PC-3 (cell line): ENCODE data around the gene MYEOV. TPM values are rescaled to one million over a fixed set of nuclear protein-coding genes. Genes with fewer than 3 reads are reported as not detected.

Experiments used
- ATAC-seq: fragments of 200-7000 bp; cut with Tn5 transposase; 2 replicates; pipeline ENCODE4 v1.9.1; 2020; ENCODE audit warnings: mild to moderate bottlenecking, moderate library complexity
- BruUV-seq: library from RNA; stranded (reverse); fragments of 400-500 nt; replicated peaks from 2 replicates; lab custom pipeline; 2021; lab: Mats Ljungman, UMichigan
- CTCF ChIA-PET: fragments of 300-600 bp; sonication (Branson Sonifier 250); formaldehyde crosslinking; loops from one replicate; lab custom pipeline; 2022; ENCODE audit warnings: antibody characterized with exemption; lab: Charles Lee
- POLR2A ChIA-PET: fragments of 300-600 bp; sonication (Branson Sonifier 250); formaldehyde crosslinking; loops from one replicate; lab custom pipeline; 2022; ENCODE audit warnings: antibody characterized with exemption; ENCODE audit not compliant: unreplicated experiment; lab: Charles Lee
- DNase-seq: peaks from one replicate; pipeline ENCODE4 v3.0.0-alpha.2; 2015
- H2AFZ ChIP-seq: fragments of 300-600 bp; sonication (generic); 2 replicates; pipeline ENCODE4 v1.6.0; 2016; ENCODE audit warnings: antibody characterized with exemption, low read length
- H3F3A ChIP-seq: fragments of 300-600 bp; sonication (generic); one replicate; pipeline ENCODE4 v1.6.0; 2017; ENCODE audit warnings: antibody characterized with exemption, low read length, control low read depth, mild to moderate bottlenecking; ENCODE audit not compliant: unreplicated experiment
- H3K27ac ChIP-seq: fragments of 300-600 bp; sonication (generic); 2 replicates; pipeline ENCODE4 v1.5.1; 2016; ENCODE audit warnings: mild to moderate bottlenecking, low read length
- H3K27me3 ChIP-seq: fragments of 300-600 bp; sonication (generic); 2 replicates; pipeline ENCODE4 v1.6.1; 2016; ENCODE audit warnings: low read length, mixed read lengths
- H3K36me3 ChIP-seq: fragments of 300-600 bp; sonication (generic); 2 replicates; pipeline ENCODE4 v1.6.1; 2016; ENCODE audit warnings: low read depth, mixed run types, low read length, mixed read lengths
- H3K4me1 ChIP-seq: fragments of 300-600 bp; sonication (generic); 2 replicates; pipeline ENCODE4 v1.5.1; 2016; ENCODE audit warnings: low read length; ENCODE audit not compliant: insufficient read depth
- H3K4me2 ChIP-seq: fragments of 300-600 bp; sonication (generic); 2 replicates; pipeline ENCODE4 v1.6.0; 2016; ENCODE audit warnings: low read length
- H3K4me3 ChIP-seq: fragments of 300-600 bp; sonication (generic); 2 replicates; pipeline ENCODE4 v1.5.1; 2016; ENCODE audit warnings: mild to moderate bottlenecking, low read length, mixed read lengths
- H3K79me2 ChIP-seq: fragments of 300-600 bp; sonication (generic); 2 replicates; pipeline ENCODE4 v1.6.1; 2017; ENCODE audit warnings: low read length, mixed read lengths
- H3K9ac ChIP-seq: fragments of 300-600 bp; sonication (generic); 2 replicates; pipeline ENCODE4 v1.6.0; 2016; ENCODE audit warnings: mild to moderate bottlenecking, low read length
- H3K9me2 ChIP-seq: fragments of 300-600 bp; sonication (generic); replicated peaks from 2 replicates; pipeline ENCODE4 v1.6.1; 2016; ENCODE audit warnings: mixed run types, low read length, mixed read lengths
- H3K9me3 ChIP-seq: fragments of 300-600 bp; sonication (generic); 2 replicates; pipeline ENCODE4 v1.6.1; 2016; ENCODE audit warnings: low read length, mixed read lengths
- H4K20me1 ChIP-seq: fragments of 300-600 bp; sonication (generic); 2 replicates; pipeline ENCODE4 v1.6.1; 2016; ENCODE audit warnings: low read length, mixed read lengths
- EZH2 ChIP-seq: fragments of 300-600 bp; sonication (generic); IDR thresholded peaks from one replicate; pipeline ENCODE4 v1.6.1; 2017; ENCODE audit warnings: antibody characterized with exemption, mild to moderate bottlenecking, low read length; ENCODE audit not compliant: unreplicated experiment
- EZH2phosphoT487 ChIP-seq: fragments of 300-600 bp; sonication (generic); IDR thresholded peaks from 2 replicates; pipeline ENCODE4 v1.6.1; 2018; ENCODE audit warnings: mild to moderate bottlenecking, antibody characterized with exemption, low read length, borderline replicate concordance
- intact Hi-C: fragments of 100-400 bp; cut with micrococcal nuclease; formaldehyde crosslinking; loops from 2 replicates; pipeline ENCODE4 v1.9.0; 2023
- total RNA-seq: library from RNA; depleted of rRNA; stranded (reverse); fragments of >200 nt; gene quantifications from 2 replicates; pipeline ENCODE4 v1.2.3, GENCODE V29; 2014
- TF ChIP-seq, protein P1 (sequence below): fragments of 300-600 bp; sonication (generic); conservative IDR thresholded peaks from 2 replicates; pipeline ENCODE4 v1.5.1; 2017; ENCODE audit warnings: antibody characterized with exemption, low read depth, mild to moderate bottlenecking, low read length

MYEOV gene
- total RNA-seq, 1 experiment from 2014 or later: 59.0 TPM

DNA sequence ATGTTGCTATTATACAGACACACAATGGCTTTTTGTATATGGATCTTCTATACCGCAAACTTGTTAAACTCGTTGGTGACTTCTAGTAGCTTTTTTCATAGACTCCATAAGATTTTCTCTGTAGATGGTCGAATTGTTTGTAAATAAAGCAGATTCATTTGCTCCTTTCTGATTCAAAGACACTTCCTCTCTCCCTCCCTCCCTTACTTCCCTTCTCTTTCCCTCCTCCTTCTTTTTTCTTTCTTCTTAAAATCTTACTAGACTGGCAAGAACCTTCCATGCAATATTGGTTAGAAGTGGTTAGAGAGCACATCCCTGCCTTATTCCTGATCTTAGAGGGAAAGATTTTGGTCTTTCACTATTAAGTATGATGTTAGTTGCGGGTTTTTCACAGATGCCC is 36.4 kb downstream of the MYEOV start:
- no peak for TF ChIP-seq EZH2
- TF ChIP-seq, protein P1, sequence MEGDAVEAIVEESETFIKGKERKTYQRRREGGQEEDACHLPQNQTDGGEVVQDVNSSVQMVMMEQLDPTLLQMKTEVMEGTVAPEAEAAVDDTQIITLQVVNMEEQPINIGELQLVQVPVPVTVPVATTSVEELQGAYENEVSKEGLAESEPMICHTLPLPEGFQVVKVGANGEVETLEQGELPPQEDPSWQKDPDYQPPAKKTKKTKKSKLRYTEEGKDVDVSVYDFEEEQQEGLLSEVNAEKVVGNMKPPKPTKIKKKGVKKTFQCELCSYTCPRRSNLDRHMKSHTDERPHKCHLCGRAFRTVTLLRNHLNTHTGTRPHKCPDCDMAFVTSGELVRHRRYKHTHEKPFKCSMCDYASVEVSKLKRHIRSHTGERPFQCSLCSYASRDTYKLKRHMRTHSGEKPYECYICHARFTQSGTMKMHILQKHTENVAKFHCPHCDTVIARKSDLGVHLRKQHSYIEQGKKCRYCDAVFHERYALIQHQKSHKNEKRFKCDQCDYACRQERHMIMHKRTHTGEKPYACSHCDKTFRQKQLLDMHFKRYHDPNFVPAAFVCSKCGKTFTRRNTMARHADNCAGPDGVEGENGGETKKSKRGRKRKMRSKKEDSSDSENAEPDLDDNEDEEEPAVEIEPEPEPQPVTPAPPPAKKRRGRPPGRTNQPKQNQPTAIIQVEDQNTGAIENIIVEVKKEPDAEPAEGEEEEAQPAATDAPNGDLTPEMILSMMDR: no peak
- no peak for TF ChIP-seq EZH2phosphoT487
- no peak for ATAC-seq
- Histone ChIP-seq H3K4me1 (peaks cover 10% of the 10 kb centered on the region), H3K27me3 (no peaks in the 10 kb centered on the region), H3K36me3 (no peaks in the 10 kb centered on the region), H3K27ac (no peak overlapping the region), H3K9me3 (no peaks in the 10 kb centered on the region), H3K4me2 (no peak overlapping the region), H3K79me2 (peaks cover 83% of the 10 kb centered on the region), H3K9ac (no peak overlapping the region), H4K20me1 (no peaks in the 10 kb centered on the region), H3F3A (no peaks in the 10 kb centered on the region), H3K9me2 (no peaks in the 10 kb centered on the region), H3K4me3 (no peak overlapping the region), H2AFZ (no peak overlapping the region)
- intact Hi-C loops: no loop called here
- CTCF ChIA-PET: no interaction called here
- no peak for DNase-seq
- POLR2A ChIA-PET: interaction anchor here (0.6 kb wide), 1 partner anchor 109 kb away, joined by 3 read pairs; no protein-coding TSS in a partner anchor
- no TSS peak for BruUV-seq

DNA sequence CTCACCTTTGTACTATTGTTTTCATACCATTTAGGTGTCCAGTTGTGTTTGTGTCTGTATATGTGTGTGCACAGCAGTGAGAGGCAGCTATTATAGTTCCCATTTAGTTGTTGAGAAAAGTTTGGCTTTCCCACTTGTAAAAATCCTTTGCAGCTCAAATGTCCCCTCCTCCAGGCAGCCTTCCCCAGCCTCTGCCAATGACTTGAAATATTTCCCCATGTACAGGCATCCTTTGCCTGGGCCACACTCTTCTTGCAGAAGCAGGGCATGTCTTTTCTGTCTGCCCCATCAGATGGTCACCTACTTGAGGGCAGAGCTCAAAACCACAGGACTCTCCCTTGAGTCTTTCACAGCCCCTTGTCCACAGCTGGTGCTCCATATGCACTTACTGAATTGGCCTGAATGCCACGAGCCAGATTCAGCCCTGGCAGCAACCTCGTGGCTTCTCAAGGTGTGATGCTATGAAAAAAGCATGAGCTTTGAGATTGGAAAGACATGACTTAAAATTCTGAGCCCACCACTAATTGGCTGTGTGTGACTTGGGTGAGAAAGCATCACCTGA is 39.3 kb downstream of the MYEOV start:
- no peaks in the 10 kb centered on the region for H3K36me3 ChIP-seq
- no peaks in the 10 kb centered on the region for H3K9me2 ChIP-seq
- no peaks in the 10 kb centered on the region for H3K9me3 ChIP-seq
- ATAC-seq (no peak), DNase-seq (no peak)
- ChIA-PET POLR2A (interaction anchor here (0.7 kb wide), 1 partner anchor 202 kb away, joined by 3 read pairs; no protein-coding TSS in a partner anchor), CTCF (interaction anchor here (0.7 kb wide), 1 partner anchor 202 kb away, joined by 4 read pairs; no protein-coding TSS in a partner anchor)
- H3K4me2 ChIP-seq: no peak overlapping the region
- no peak overlapping the region for H3K4me3 ChIP-seq
- H3K27ac ChIP-seq: no peak overlapping the region
- intact Hi-C loops: no loop called here
- H3K27me3 ChIP-seq: no peaks in the 10 kb centered on the region
- no TSS peak for BruUV-seq
- no peak overlapping the region for H3K9ac ChIP-seq
- H3K4me1 ChIP-seq: peaks cover 35% of the 10 kb centered on the region
- H2AFZ ChIP-seq: no peak overlapping the region
- H4K20me1 ChIP-seq: no peaks in the 10 kb centered on the region
- no peak for TF ChIP-seq EZH2
- TF ChIP-seq, protein P1: no peak
- no peak for TF ChIP-seq EZH2phosphoT487
- peaks cover 70% of the 10 kb centered on the region for H3K79me2 ChIP-seq
- H3F3A ChIP-seq: no peaks in the 10 kb centered on the region

DNA sequence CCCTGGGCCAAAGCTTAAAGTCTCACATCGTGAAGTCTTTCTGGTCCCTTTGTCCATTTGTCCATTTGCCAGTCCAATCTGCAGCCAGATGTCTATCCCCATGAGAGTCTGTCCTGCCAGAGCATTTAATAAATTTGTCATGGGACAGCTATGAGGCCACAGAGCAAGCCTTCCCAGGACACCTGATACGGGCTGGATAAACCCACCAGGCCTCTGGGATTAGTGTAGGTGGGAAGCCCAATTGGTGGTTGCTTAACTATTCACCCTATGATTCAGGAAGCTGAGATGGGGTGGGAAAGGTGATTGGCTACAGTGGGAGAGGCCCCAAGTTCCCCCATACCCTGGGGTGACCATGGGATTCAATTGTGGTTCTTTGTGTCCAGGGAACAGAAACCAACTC is 39.9 kb downstream of the MYEOV start:
- ChIA-PET CTCF (interaction anchor here (0.7 kb wide), 1 partner anchor 203 kb away, joined by 4 read pairs; no protein-coding TSS in a partner anchor), POLR2A (interaction anchor here (0.7 kb wide), 1 partner anchor 203 kb away, joined by 3 read pairs; no protein-coding TSS in a partner anchor)
- Histone ChIP-seq H3F3A (no peaks in the 10 kb centered on the region), H3K4me1 (peaks cover 35% of the 10 kb centered on the region), H3K4me2 (no peak overlapping the region), H3K79me2 (peaks cover 70% of the 10 kb centered on the region), H4K20me1 (no peaks in the 10 kb centered on the region), H3K36me3 (no peaks in the 10 kb centered on the region), H3K27me3 (no peaks in the 10 kb centered on the region), H3K27ac (no peak overlapping the region), H3K9me3 (no peaks in the 10 kb centered on the region), H3K9ac (no peak overlapping the region), H3K9me2 (no peaks in the 10 kb centered on the region), H3K4me3 (no peak overlapping the region), H2AFZ (no peak overlapping the region)
- intact Hi-C loops: no loop called here
- no TSS peak for BruUV-seq
- DNase-seq: no peak
- no peak for TF ChIP-seq EZH2
- TF ChIP-seq EZH2phosphoT487: no peak
- TF ChIP-seq, protein P1: no peak
- ATAC-seq: no peak
